Caco-2 (cell line): ENCODE measurements around the gene PHACTR1. TPM values are rescaled to one million over a fixed set of nuclear protein-coding genes. Genes with fewer than 3 reads are reported as not detected.
A peak's percentile ranks its signal among the peaks of the same experiment; 100 is the strongest.

ENCODE experiments used
- BruUV-seq: library from RNA; stranded (reverse); fragments of 400-500 nt; replicated peaks from 2 replicates; lab custom pipeline; 2021; lab: Mats Ljungman, UMichigan
- CTCF ChIA-PET: fragments of 300-600 bp; sonication (Branson Sonifier 250); formaldehyde crosslinking; loops from one replicate; lab custom pipeline; 2022; ENCODE audit warnings: antibody characterized with exemption; lab: Charles Lee
- POLR2A ChIA-PET: fragments of 300-600 bp; sonication (Branson Sonifier 250); formaldehyde crosslinking; loops from one replicate; lab custom pipeline; 2022; ENCODE audit warnings: antibody characterized with exemption; lab: Charles Lee
- DNase-seq, 2 experiments: peaks; one replicate each; pipeline versions ENCODE4 v3.0.0 to v3.0.0-alpha.2; 2020 to 2022
- H3K27me3 ChIP-seq: replicated peaks from 2 replicates; pipeline ENCODE4 v1.6.0; 2011; ENCODE audit warnings: low read length; ENCODE audit not compliant: control insufficient read depth, insufficient read depth
- H3K36me3 ChIP-seq: 2 replicates; pipeline ENCODE4 v1.5.1; 2011; ENCODE audit warnings: low read length; ENCODE audit not compliant: control insufficient read depth, insufficient read depth
- H3K4me1 ChIP-seq: fragments of 250-450 bp; sonication (Bioruptor Pico); 2 replicates; pipeline ENCODE4 v1.5.1; 2020; ENCODE audit warnings: mild to moderate bottlenecking
- H3K4me3 ChIP-seq: 2 replicates; pipeline ENCODE4 v1.5.1; 2011; ENCODE audit warnings: low read depth, mild to moderate bottlenecking, control low read depth, low read length
- H3K9me3 ChIP-seq: fragments of 250-450 bp; sonication (Bioruptor Pico); 2 replicates; pipeline ENCODE4 v1.5.1; 2020; ENCODE audit warnings: mild to moderate bottlenecking, moderate library complexity
- H3K27ac Mint-ChIP-seq: one replicate; pipeline ENCODE4 v1.8.0; 2022; ENCODE audit warnings: mixed read lengths; ENCODE audit not compliant: unreplicated experiment
- H3K27me3 Mint-ChIP-seq: one replicate; pipeline ENCODE4 v1.8.0; 2022; ENCODE audit warnings: mixed read lengths; ENCODE audit not compliant: insufficient read depth, unreplicated experiment
- H3K36me3 Mint-ChIP-seq: one replicate; pipeline ENCODE4 v1.8.0; 2022; ENCODE audit warnings: mild to moderate bottlenecking, mixed read lengths; ENCODE audit not compliant: insufficient read depth, unreplicated experiment
- H3K4me1 Mint-ChIP-seq: one replicate; pipeline ENCODE4 v1.8.0; 2022; ENCODE audit warnings: low read depth, mixed read lengths; ENCODE audit not compliant: unreplicated experiment
- H3K4me3 Mint-ChIP-seq: one replicate; pipeline ENCODE4 v1.8.0; 2022; ENCODE audit warnings: mild to moderate bottlenecking, moderate library complexity, mixed read lengths; ENCODE audit not compliant: unreplicated experiment
- H3K9me3 Mint-ChIP-seq: one replicate; pipeline ENCODE4 v1.8.0; 2022; ENCODE audit warnings: mixed read lengths; ENCODE audit not compliant: unreplicated experiment
- CTCF ChIP-seq, 2 experiments: fragments of 200-600 bp in 1 of 2; IDR thresholded peaks; 1 replicate in 1 of 2; 2 replicates in 1 of 2; pipeline versions ENCODE4 v1.5.1 to v1.8.0; 2011 to 2022; ENCODE audit warnings: antibody characterized with exemption in 1 of 2, control low read depth in 1 of 2, inconsistent platforms in 1 of 2, low read depth in 1 of 2, low read length in 1 of 2, mild to moderate bottlenecking in 1 of 2, moderate library complexity in 1 of 2; ENCODE audit not compliant: insufficient read depth in 1 of 2, severe bottlenecking in 1 of 2, unreplicated experiment in 1 of 2
- intact Hi-C: fragments of 100-400 bp; cut with micrococcal nuclease; formaldehyde crosslinking; loops from one replicate; pipeline ENCODE4 v1.10.0; 2022; ENCODE audit not compliant: unreplicated experiment
- total RNA-seq: library from RNA; stranded (reverse); gene quantifications from 2 replicates; pipeline ENCODE4 v1.2.3, GENCODE V29; 2022

PHACTR1 gene
- total RNA-seq, 1 experiment from 2014 or later: 0.41 TPM

GRCh38 chr6:13307508-13307995 lies 591.0 kb downstream of the PHACTR1 start:
- ChIA-PET POLR2A (no interaction called here), CTCF (no interaction called here)
- no peak overlapping the region for H3K4me3 ChIP-seq
- no peaks in the 10 kb centered on the region for H3K9me3 ChIP-seq
- no peak for TF ChIP-seq CTCF (IDR thresholded peaks at IDR 0.05; ENCODE audit: insufficient read depth in 1 of 2, low read depth in 1 of 2, low read length in 1 of 2, severe bottlenecking in 1 of 2, unreplicated experiment in 1 of 2)
- Mint-ChIP-seq H3K27ac (peak overlapping the region; percentile 38), H3K4me3 (no peak overlapping the region), H3K36me3 (peaks cover 100% of the 10 kb centered on the region), H3K4me1 (peaks cover 39% of the 10 kb centered on the region), H3K9me3 (no peaks in the 10 kb centered on the region), H3K27me3 (no peaks in the 10 kb centered on the region)
- no TSS peak for BruUV-seq
- H3K36me3 ChIP-seq: peaks cover 3% of the 10 kb centered on the region; the same call in 1 of the 2 replicates
- DNase-seq: no peak
- peaks cover 28% of the 10 kb centered on the region for H3K4me1 ChIP-seq
- no peaks in the 10 kb centered on the region for H3K27me3 ChIP-seq
- intact Hi-C loops: no loop called here

- H3K4me3 Mint-ChIP-seq: no peak overlapping the region
- Histone ChIP-seq H3K9me3 (no peaks in the 10 kb centered on the region), H3K4me1 (peaks cover 28% of the 10 kb centered on the region), H3K36me3 (peaks cover 3% of the 10 kb centered on the region; the same call in 1 of the 2 replicates), H3K4me3 (no peak overlapping the region), H3K27me3 (no peaks in the 10 kb centered on the region)
- intact Hi-C loops: no loop called here
- H3K27ac Mint-ChIP-seq: no peak overlapping the region
- TF ChIP-seq CTCF (IDR thresholded peaks at IDR 0.05; ENCODE audit: insufficient read depth in 1 of 2, low read depth in 1 of 2, low read length in 1 of 2, severe bottlenecking in 1 of 2, unreplicated experiment in 1 of 2): no peak
- no TSS peak for BruUV-seq
- ChIA-PET CTCF (no interaction called here), POLR2A (interaction anchor here (1.1 kb wide), 1 partner anchor 20 kb away, joined by 4 read pairs; the partner anchor contains the start of gene TBC1D7)
- no peaks in the 10 kb centered on the region for H3K9me3 Mint-ChIP-seq
- no peak for DNase-seq
- peaks cover 33% of the 10 kb centered on the region for H3K4me1 Mint-ChIP-seq
- no peaks in the 10 kb centered on the region for H3K27me3 Mint-ChIP-seq
- peaks cover 100% of the 10 kb centered on the region for H3K36me3 Mint-ChIP-seq
Observed at GRCh38 chr6:13308332-13308731, 591.8 kb downstream of the PHACTR1 start.

- H3K36me3 Mint-ChIP-seq: peaks cover 97% of the 10 kb centered on the region
- H3K36me3 ChIP-seq: peaks cover 3% of the 10 kb centered on the region; the same call in 1 of the 2 replicates
- no peak overlapping the region for H3K4me3 Mint-ChIP-seq
- peaks cover 37% of the 10 kb centered on the region for H3K4me1 ChIP-seq
- no peaks in the 10 kb centered on the region for H3K9me3 ChIP-seq
- no TSS peak for BruUV-seq
- no peaks in the 10 kb centered on the region for H3K27me3 Mint-ChIP-seq
- H3K9me3 Mint-ChIP-seq: no peaks in the 10 kb centered on the region
- intact Hi-C loops: no loop called here
- TF ChIP-seq CTCF (IDR thresholded peaks at IDR 0.05; ENCODE audit: insufficient read depth in 1 of 2, low read depth in 1 of 2, low read length in 1 of 2, severe bottlenecking in 1 of 2, unreplicated experiment in 1 of 2): no peak
- no peak overlapping the region for H3K4me3 ChIP-seq
- ChIA-PET CTCF (no interaction called here), POLR2A (no interaction called here)
- H3K27ac Mint-ChIP-seq: no peak overlapping the region
- H3K27me3 ChIP-seq: no peaks in the 10 kb centered on the region
- H3K4me1 Mint-ChIP-seq: peaks cover 31% of the 10 kb centered on the region
- DNase-seq: no peak
Observed at GRCh38 chr6:13311155-13311554, 594.6 kb downstream of the PHACTR1 start.
